DOHH2 (cell line): Measurements from ENCODE around the gene SPNS1.

ENCODE experiments used
- CTCF ChIP-seq: fragments of 200-600 bp; sonication (generic); IDR thresholded peaks from one replicate; pipeline ENCODE4 v1.5.1; 2014; ENCODE audit warnings: antibody characterized with exemption, mild to moderate bottlenecking, low read depth, low read length; ENCODE audit not compliant: poor library complexity, severe bottlenecking
- EZH2phosphoT487 ChIP-seq: fragments of 200-600 bp; sonication (generic); IDR thresholded peaks from 2 replicates; pipeline ENCODE4 v1.6.1; 2017; ENCODE audit warnings: borderline replicate concordance, mild to moderate bottlenecking, antibody characterized with exemption, low read length, moderate library complexity, mixed read lengths

DNA sequence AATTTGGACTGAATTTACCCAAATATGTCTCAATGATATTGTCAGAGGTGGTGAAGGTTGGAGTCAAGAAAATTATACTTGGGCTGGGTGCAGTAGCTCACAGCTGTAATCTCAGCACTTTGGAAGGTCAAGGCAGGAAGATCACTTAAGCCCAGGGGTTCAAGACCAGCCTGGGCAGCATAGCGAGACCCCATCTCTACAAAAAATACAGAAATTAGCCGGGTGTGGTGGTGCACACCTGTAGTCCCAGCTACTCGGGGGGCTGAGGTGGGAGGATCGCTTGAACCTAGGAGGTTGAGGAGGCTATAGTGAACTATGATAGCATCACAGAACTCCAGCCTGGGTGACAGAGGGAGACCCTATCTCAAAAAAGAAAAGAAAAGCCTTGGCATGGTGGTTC, 51.2 kb downstream of the SPNS1 start:
- TF ChIP-seq CTCF, result no peak
- no peak for TF ChIP-seq EZH2phosphoT487
